B cell (primary cell): ENCODE data around the gene BNIP3. TPM values are rescaled to one million over a fixed set of nuclear protein-coding genes. Genes with fewer than 3 reads are reported as not detected.

ENCODE experiments used
- ATAC-seq: fragments of 200-7000 bp; cut with Tn5 transposase; one replicate; pipeline ENCODE4 v1.10.0; 2021; ENCODE audit warnings: low read depth, mild to moderate bottlenecking, moderate number of reproducible peaks, moderate library complexity
- CTCF ChIA-PET: fragments of 350-600 bp; sonication (Branson Sonifier 250); formaldehyde crosslinking; loops from one replicate; lab custom pipeline; 2021; ENCODE audit warnings: antibody characterized with exemption, inconsistent platforms; lab: Charles Lee
- POLR2A ChIA-PET: fragments of 350-600 bp; sonication (Branson Sonifier 250); formaldehyde crosslinking; loops from one replicate; lab custom pipeline; 2021; ENCODE audit warnings: antibody characterized with exemption; lab: Charles Lee
- DNase-seq: peaks from one replicate; pipeline ENCODE4 v3.0.0; 2013
- H2AFZ ChIP-seq: 2 replicates; pipeline ENCODE4 v1.6.1; 2012; ENCODE audit warnings: mild to moderate bottlenecking, low read depth, low read length; ENCODE audit not compliant: insufficient read depth, poor library complexity, severe bottlenecking
- H3K27ac ChIP-seq, 2 donors: 1 replicate in 1 of 2; 2 replicates in 1 of 2; pipeline ENCODE4 v1.5.1; 2012 to 2013; ENCODE audit warnings: low read length in 2 of 2, mild to moderate bottlenecking in 2 of 2, moderate library complexity in 1 of 2
- H3K27me3 ChIP-seq, 4 experiments: fragments of 200-600 bp in 1 of 4; sonication (generic) in 1 of 4; replicated peaks in 1 of 4; 1 replicate in 2 of 4; 2 replicates in 2 of 4; pipeline versions ENCODE4 v1.6.1 to v1.7.0; 2013 to 2016; ENCODE audit warnings: low read length in 3 of 4, mild to moderate bottlenecking in 2 of 4, mixed read lengths in 1 of 4, moderate library complexity in 1 of 4; ENCODE audit not compliant: insufficient read depth in 4 of 4, control insufficient read depth in 3 of 4; ENCODE audit errors: control extremely low read depth in 1 of 4
- H3K36me3 ChIP-seq, 2 experiments: replicated peaks in 1 of 2; 1 replicate in 1 of 2; 2 replicates in 1 of 2; pipeline versions ENCODE4 v1.6.1 to v1.7.1; 2013; ENCODE audit warnings: low read length in 1 of 2; ENCODE audit not compliant: insufficient read depth in 2 of 2, control insufficient read depth in 1 of 2; ENCODE audit errors: control extremely low read depth in 1 of 2, extremely low read depth in 1 of 2
- H3K4me1 ChIP-seq, 2 donors: fragments of 200-600 bp in 1 of 2; sonication (generic) in 1 of 2; 1 replicate in 1 of 2; 2 replicates in 1 of 2; pipeline versions ENCODE4 v1.5.1 to v1.6.1; 2013 to 2017; ENCODE audit warnings: low read length in 2 of 2; ENCODE audit not compliant: control insufficient read depth in 2 of 2, insufficient read depth in 2 of 2
- H3K4me2 ChIP-seq: replicated peaks from 2 replicates; pipeline ENCODE3; 2012; ENCODE audit warnings: mild to moderate bottlenecking, low read depth, low read length; ENCODE audit not compliant: poor library complexity, severe bottlenecking
- H3K4me3 ChIP-seq, 5 experiments: fragments of 200-600 bp in 1 of 5; sonication (generic) in 1 of 5; 1 replicate in 3 of 5; 2 replicates in 2 of 5; pipeline versions ENCODE4 v1.5.1 to v1.7.0; 2011 to 2016; ENCODE audit warnings: low read length in 4 of 5, mild to moderate bottlenecking in 4 of 5, low read depth in 2 of 5, control low read depth in 1 of 5, moderate library complexity in 1 of 5; ENCODE audit not compliant: insufficient read depth in 1 of 5; ENCODE audit errors: control extremely low read depth in 1 of 5, extremely low read depth in 1 of 5
- H3K79me2 ChIP-seq: fragments of 200-600 bp; sonication (generic); one replicate; pipeline ENCODE4 v1.6.0; 2016; ENCODE audit warnings: low read length; ENCODE audit not compliant: control insufficient read depth, insufficient read depth
- H3K9ac ChIP-seq: fragments of 200-600 bp; sonication (generic); 2 replicates; pipeline ENCODE4 v1.6.1; 2017; ENCODE audit warnings: mild to moderate bottlenecking, low read length, moderate library complexity
- H3K9me3 ChIP-seq, 3 donors: one replicate each; pipeline versions ENCODE4 v1.6.1 to v1.7.1; 2013; ENCODE audit warnings: low read length in 2 of 3; ENCODE audit not compliant: control insufficient read depth in 2 of 3, insufficient read depth in 1 of 3; ENCODE audit errors: control extremely low read depth in 1 of 3
- H4K20me1 ChIP-seq: 2 replicates; pipeline ENCODE4 v1.6.0; 2012; ENCODE audit warnings: mild to moderate bottlenecking, low read length; ENCODE audit not compliant: insufficient read depth, control insufficient read depth, poor library complexity, severe bottlenecking
- H3K27ac Mint-ChIP-seq: one replicate; pipeline ENCODE4 v1.8.0; 2021; ENCODE audit warnings: mixed read lengths
- H3K27me3 Mint-ChIP-seq: one replicate; pipeline ENCODE4 v1.8.0; 2021; ENCODE audit warnings: mixed read lengths
- H3K4me1 Mint-ChIP-seq: one replicate; pipeline ENCODE4 v1.8.0; 2021; ENCODE audit warnings: mixed read lengths
- H3K4me3 Mint-ChIP-seq: one replicate; pipeline ENCODE4 v1.8.0; 2021; ENCODE audit warnings: mixed read lengths
- H3K9me3 Mint-ChIP-seq: one replicate; pipeline ENCODE4 v1.8.0; 2022; ENCODE audit warnings: mixed read lengths; ENCODE audit not compliant: insufficient read depth
- CTCF ChIP-seq: fragments of 200-600 bp; IDR thresholded peaks from one replicate; pipeline ENCODE4 v1.8.0; 2022; ENCODE audit warnings: antibody characterized with exemption, mild to moderate bottlenecking
- EZH2 ChIP-seq: IDR thresholded peaks from 2 replicates; pipeline ENCODE4 v1.6.1; 2012; ENCODE audit warnings: borderline replicate concordance, low read depth, mild to moderate bottlenecking, moderate library complexity, low read length; ENCODE audit not compliant: insufficient read depth, poor library complexity, severe bottlenecking
- WGBS: methylation state at CpG from one replicate; pipeline ENCODE4 v1.1.5; 2013; ENCODE audit warnings: missing lambda C conversion rate; ENCODE audit not compliant: insufficient coverage; 5-methylcytosine and 5-hydroxymethylcytosine counted together
- intact Hi-C: fragments of 100-400 bp; cut with micrococcal nuclease; formaldehyde crosslinking; loops from one replicate; pipeline ENCODE4 v1.10.0; 2022
- polyA plus RNA-seq: library from polyadenylated mRNA; depleted of rRNA; stranded (reverse); fragments of >200 nt; gene quantifications from 2 replicates; pipeline ENCODE4 v1.2.3, GENCODE V29; 2012
- total RNA-seq, 2 donors: library from RNA; stranded (reverse); fragments of 120-200 nt in 1 of 2; gene quantifications; 1 replicate in 1 of 2; 2 replicates in 1 of 2; pipeline versions ENCODE4 v1.2.3 to v1.2.4, GENCODE V29; 2013 to 2022

BNIP3 gene
- total and polyA plus RNA-seq, 2 donors (not counting 1 experiment from before 2014, with no cell fraction given) = 7.1 to 10.9 TPM

- Histone ChIP-seq H3K27me3 (no peaks in the 10 kb centered on the region), H3K36me3 (peaks cover 0 to 5% of the 10 kb centered on the region in 2 experiments), H4K20me1 (peaks cover 98% of the 10 kb centered on the region), H2AFZ (no peak overlapping the region), H3K9me3 (peaks cover 0 to 15% (median 10%) of the 10 kb centered on the region in 3 donors), H3K27ac (peak overlapping the region in 1 of 2 donors; percentile 67), H3K79me2 (peaks cover 92% of the 10 kb centered on the region), H3K4me2 (peak overlapping the region; percentile 54), H3K9ac (no peak overlapping the region), H3K4me1 (peaks cover 19 to 24% of the 10 kb centered on the region in 2 donors), H3K4me3 (no peak overlapping the region)
- TF ChIP-seq CTCF = no peak
- TF ChIP-seq EZH2 = no peak
- POLR2A ChIA-PET = no interaction called here
- CTCF ChIA-PET = no interaction called here
- Mint-ChIP-seq H3K27ac (no peak overlapping the region), H3K9me3 (peaks cover 4% of the 10 kb centered on the region), H3K27me3 (no peaks in the 10 kb centered on the region), H3K4me1 (peaks cover 64% of the 10 kb centered on the region), H3K4me3 (peak overlapping the region; percentile 77)
- no peak for ATAC-seq
- no peak for DNase-seq
- intact Hi-C loops = no loop called here
- WGBS = 94% methylated on average over 23 of the region's 23 CpGs
These were observed 52.4 kb downstream of the BNIP3 start for GRCh38 chr10:131929122-131929845.
